ENCODE results near the gene SVOPL. TPM values are rescaled to one million over a fixed set of nuclear protein-coding genes. Genes with fewer than 3 reads are reported as not detected.

The SVOPL gene
- total and polyA plus RNA-seq, 3 experiments from 2014 or later: not detected

DNA sequence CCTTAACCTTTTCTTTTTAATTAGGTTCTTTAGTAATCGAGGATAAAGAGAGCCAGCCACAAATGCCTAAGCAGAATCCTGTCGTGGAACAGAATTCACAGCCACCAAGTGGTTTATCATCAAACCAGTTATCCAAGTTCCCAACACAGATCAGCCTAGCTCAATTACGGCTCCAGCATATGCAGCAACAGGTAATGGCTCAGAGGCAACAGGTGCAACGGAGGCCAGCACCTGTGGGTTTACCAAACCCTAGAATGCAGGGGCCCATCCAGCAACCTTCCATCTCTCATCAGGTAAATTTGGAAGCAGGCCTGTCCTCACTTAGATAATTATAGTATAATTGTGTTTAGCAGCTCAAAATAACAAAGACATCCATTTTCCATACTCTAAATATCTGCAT, 146.5 kb downstream of the SVOPL start:
- peaks cover 13% of the 10 kb centered on the region for H3K9me3 ChIP-seq (ENCODE audit: low read length)
- H3K4me3 Mint-ChIP-seq: no peak overlapping the region
- H3K9me3 Mint-ChIP-seq: peaks cover 36 to 66% (median 46%) of the 10 kb centered on the region in 5 donors
- ChIA-PET POLR2A (no interaction called here), CTCF (no interaction called here)
- no peaks in the 10 kb centered on the region for H3K27me3 ChIP-seq (ENCODE audit: insufficient read depth, low read length, poor library complexity, severe bottlenecking)
- no peaks in the 10 kb centered on the region for H3K4me1 ChIP-seq (ENCODE audit: insufficient read depth, low read length)
- no peak overlapping the region for H3K27ac Mint-ChIP-seq
- H3K36me3 Mint-ChIP-seq: peaks cover 71 to 98% (median 95%) of the 10 kb centered on the region in 3 donors
- H3K4me1 Mint-ChIP-seq: no peaks in the 10 kb centered on the region
- H3K36me3 ChIP-seq (ENCODE audit: insufficient read depth, low read length): peaks cover 65% of the 10 kb centered on the region
- H3K27ac ChIP-seq (ENCODE audit: low read depth, low read length): no peak overlapping the region
- no peak for DNase-seq
- no peak overlapping the region for H3K4me3 ChIP-seq (ENCODE audit: low read length)
- no peaks in the 10 kb centered on the region for H3K27me3 Mint-ChIP-seq

DNA sequence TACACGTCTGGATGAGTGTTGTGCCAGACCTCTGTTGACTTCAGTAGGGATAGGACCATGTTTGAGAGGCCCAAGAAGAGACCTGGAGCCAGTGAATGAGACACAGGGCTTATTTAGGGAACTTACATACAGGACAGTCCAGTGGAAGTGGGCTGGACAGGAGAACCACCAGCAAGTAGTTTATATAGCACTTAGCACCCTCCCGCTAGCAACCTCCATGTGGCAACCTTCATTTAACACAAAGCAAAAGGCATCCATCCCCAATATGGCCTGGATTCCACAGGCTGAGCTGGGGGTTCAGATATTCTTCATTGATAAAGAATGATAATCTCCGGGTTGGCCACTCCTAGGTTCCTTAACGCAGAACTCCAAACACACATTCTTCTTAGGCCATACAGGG, 147.4 kb downstream of the SVOPL start:
- peaks cover 70 to 97% (median 95%) of the 10 kb centered on the region in 3 donors for H3K36me3 Mint-ChIP-seq
- Histone ChIP-seq H3K9me3 (ENCODE audit: low read length) (peaks cover 13% of the 10 kb centered on the region), H3K27ac (ENCODE audit: low read depth, low read length) (no peak overlapping the region), H3K36me3 (ENCODE audit: insufficient read depth, low read length) (peaks cover 64% of the 10 kb centered on the region), H3K27me3 (ENCODE audit: insufficient read depth, low read length, poor library complexity, severe bottlenecking) (no peaks in the 10 kb centered on the region), H3K4me3 (ENCODE audit: low read length) (no peak overlapping the region), H3K4me1 (ENCODE audit: insufficient read depth, low read length) (no peaks in the 10 kb centered on the region)
- no peaks in the 10 kb centered on the region for H3K27me3 Mint-ChIP-seq
- no peaks in the 10 kb centered on the region for H3K4me1 Mint-ChIP-seq
- CTCF ChIA-PET: no interaction called here
- peaks cover 34 to 59% (median 42%) of the 10 kb centered on the region in 5 donors for H3K9me3 Mint-ChIP-seq
- H3K27ac Mint-ChIP-seq: no peak overlapping the region
- H3K4me3 Mint-ChIP-seq: no peak overlapping the region
- no peak for DNase-seq
- POLR2A ChIA-PET: no interaction called here

DNA sequence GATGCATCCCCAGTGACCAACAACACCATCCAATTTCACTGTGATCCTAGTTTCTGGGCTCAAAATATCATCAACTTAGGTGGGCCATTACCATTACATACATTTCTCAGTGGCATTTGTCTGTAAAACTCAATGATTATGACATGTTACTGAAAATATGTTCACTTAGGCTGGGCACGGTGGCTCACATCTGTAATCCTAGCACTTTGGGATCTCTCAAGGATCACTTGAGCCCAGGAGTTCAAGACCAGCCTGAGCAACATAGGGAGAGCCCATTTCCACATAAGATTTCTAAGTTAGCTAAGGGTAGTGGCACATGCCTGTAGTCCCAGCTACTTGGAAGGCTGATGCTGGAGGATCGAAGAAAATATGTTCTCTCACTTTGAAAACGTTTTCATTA, 150.1 kb downstream of the SVOPL start:
- no peaks in the 10 kb centered on the region for H3K4me1 ChIP-seq (ENCODE audit: insufficient read depth, low read length)
- H3K36me3 ChIP-seq (ENCODE audit: insufficient read depth, low read length): peaks cover 43% of the 10 kb centered on the region
- Mint-ChIP-seq H3K27me3 (no peaks in the 10 kb centered on the region), H3K4me3 (no peak overlapping the region), H3K36me3 (peaks cover 66 to 88% (median 87%) of the 10 kb centered on the region in 3 donors), H3K27ac (no peak overlapping the region), H3K4me1 (no peaks in the 10 kb centered on the region), H3K9me3 (peaks cover 12 to 36% (median 16%) of the 10 kb centered on the region in 5 donors)
- CTCF ChIA-PET: no interaction called here
- H3K4me3 ChIP-seq (ENCODE audit: low read length): no peak overlapping the region
- H3K27ac ChIP-seq (ENCODE audit: low read depth, low read length): no peak overlapping the region
- POLR2A ChIA-PET: no interaction called here
- H3K27me3 ChIP-seq (ENCODE audit: insufficient read depth, low read length, poor library complexity, severe bottlenecking): no peaks in the 10 kb centered on the region
- DNase-seq: no peak
- H3K9me3 ChIP-seq (ENCODE audit: low read length): no peaks in the 10 kb centered on the region

DNA sequence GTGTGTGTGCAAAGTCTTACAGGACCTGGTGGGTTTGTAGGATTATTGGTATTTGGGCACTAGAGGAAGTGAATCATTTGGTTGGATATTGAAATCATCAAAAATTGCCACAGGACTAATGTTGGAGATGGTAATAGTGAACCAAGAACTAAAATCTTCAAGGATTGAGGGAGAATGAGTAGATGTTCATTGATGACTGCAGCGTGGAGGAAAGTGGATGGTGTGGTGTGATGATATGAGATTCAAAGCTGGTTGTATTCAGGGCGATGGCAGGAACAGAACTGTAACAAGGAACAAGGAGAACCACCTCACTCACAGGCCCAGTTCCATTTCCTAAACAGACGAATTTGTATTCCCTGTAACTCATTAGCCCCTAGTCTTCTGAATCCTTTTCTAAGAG, 150.8 kb downstream of the SVOPL start:
- ChIA-PET POLR2A (no interaction called here), CTCF (no interaction called here)
- H3K9me3 ChIP-seq (ENCODE audit: low read length): no peaks in the 10 kb centered on the region
- no peak overlapping the region for H3K27ac ChIP-seq (ENCODE audit: low read depth, low read length)
- Mint-ChIP-seq H3K9me3 (peaks cover 8 to 33% (median 13%) of the 10 kb centered on the region in 5 donors), H3K27ac (no peak overlapping the region), H3K36me3 (peaks cover 68 to 89% (median 87%) of the 10 kb centered on the region in 3 donors), H3K27me3 (no peaks in the 10 kb centered on the region), H3K4me1 (no peaks in the 10 kb centered on the region), H3K4me3 (no peak overlapping the region)
- H3K4me3 ChIP-seq (ENCODE audit: low read length): no peak overlapping the region
- no peaks in the 10 kb centered on the region for H3K4me1 ChIP-seq (ENCODE audit: insufficient read depth, low read length)
- H3K27me3 ChIP-seq (ENCODE audit: insufficient read depth, low read length, poor library complexity, severe bottlenecking): no peaks in the 10 kb centered on the region
- peaks cover 39% of the 10 kb centered on the region for H3K36me3 ChIP-seq (ENCODE audit: insufficient read depth, low read length)
- no peak for DNase-seq

DNA sequence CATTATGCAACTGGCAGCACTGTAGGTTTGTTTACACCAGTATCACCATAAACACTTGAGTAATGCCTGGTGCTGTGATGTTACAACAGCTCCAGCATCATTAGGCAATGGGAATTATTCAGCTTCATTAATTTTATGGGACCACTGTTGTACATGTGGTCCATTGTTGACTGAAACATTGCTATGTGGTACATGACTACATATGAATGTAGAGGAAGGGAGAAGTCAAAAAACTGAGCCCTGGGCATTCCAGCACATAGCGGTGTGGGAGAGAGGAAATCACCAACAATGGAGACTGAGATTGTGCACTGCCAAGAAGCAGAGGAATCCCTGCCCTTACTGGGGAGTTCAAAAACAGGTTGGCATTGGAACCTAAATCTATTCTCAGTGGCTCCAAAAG, 152.1 kb downstream of the SVOPL start:
- Histone ChIP-seq H3K36me3 (ENCODE audit: insufficient read depth, low read length) (peaks cover 38% of the 10 kb centered on the region), H3K9me3 (ENCODE audit: low read length) (no peaks in the 10 kb centered on the region), H3K4me1 (ENCODE audit: insufficient read depth, low read length) (no peaks in the 10 kb centered on the region), H3K27ac (ENCODE audit: low read depth, low read length) (no peak overlapping the region), H3K4me3 (ENCODE audit: low read length) (no peak overlapping the region), H3K27me3 (ENCODE audit: insufficient read depth, low read length, poor library complexity, severe bottlenecking) (no peaks in the 10 kb centered on the region)
- Mint-ChIP-seq H3K4me1 (no peaks in the 10 kb centered on the region), H3K9me3 (peaks cover 3 to 27% (median 5%) of the 10 kb centered on the region in 5 donors), H3K27me3 (no peaks in the 10 kb centered on the region), H3K36me3 (peaks cover 66 to 90% (median 88%) of the 10 kb centered on the region in 3 donors), H3K4me3 (no peak overlapping the region), H3K27ac (no peak overlapping the region)
- DNase-seq: no peak
- CTCF ChIA-PET: no interaction called here
- POLR2A ChIA-PET: no interaction called here

DNA sequence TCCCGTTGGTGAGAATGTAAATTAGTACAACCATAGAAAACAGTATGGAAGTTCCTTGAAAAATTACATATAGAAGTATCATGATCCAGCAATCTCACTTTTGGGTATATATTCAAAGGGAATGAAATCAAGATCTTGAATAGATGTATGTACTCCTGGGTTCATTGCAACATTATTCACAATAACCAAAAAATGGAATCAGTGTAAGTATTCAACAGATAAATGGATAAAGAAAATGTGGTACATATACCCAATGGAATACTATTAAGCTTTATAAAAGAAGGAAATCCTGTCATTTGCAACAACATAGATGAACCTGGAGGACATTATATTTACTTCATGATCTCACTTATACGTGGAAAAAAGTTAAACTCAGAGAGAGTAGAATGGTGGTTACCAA, 154.3 kb downstream of the SVOPL start:
- Histone ChIP-seq H3K27me3 (ENCODE audit: insufficient read depth, low read length, poor library complexity, severe bottlenecking) (no peaks in the 10 kb centered on the region), H3K36me3 (ENCODE audit: insufficient read depth, low read length) (peaks cover 21% of the 10 kb centered on the region), H3K9me3 (ENCODE audit: low read length) (no peaks in the 10 kb centered on the region), H3K4me3 (ENCODE audit: low read length) (no peak overlapping the region), H3K27ac (ENCODE audit: low read depth, low read length) (no peak overlapping the region), H3K4me1 (ENCODE audit: insufficient read depth, low read length) (no peaks in the 10 kb centered on the region)
- Mint-ChIP-seq H3K27me3 (no peaks in the 10 kb centered on the region), H3K4me3 (no peak overlapping the region), H3K27ac (peak overlapping the region in 1 of 8 donors; percentile 1), H3K4me1 (peaks cover 5 to 7% (median 6%) of the 10 kb centered on the region in 3 donors), H3K36me3 (peaks cover 62 to 83% (median 74%) of the 10 kb centered on the region in 3 donors), H3K9me3 (peaks cover 0 to 11% (median 4%) of the 10 kb centered on the region in 5 donors)
- ChIA-PET CTCF (no interaction called here), POLR2A (no interaction called here)
- no peak for DNase-seq

DNA sequence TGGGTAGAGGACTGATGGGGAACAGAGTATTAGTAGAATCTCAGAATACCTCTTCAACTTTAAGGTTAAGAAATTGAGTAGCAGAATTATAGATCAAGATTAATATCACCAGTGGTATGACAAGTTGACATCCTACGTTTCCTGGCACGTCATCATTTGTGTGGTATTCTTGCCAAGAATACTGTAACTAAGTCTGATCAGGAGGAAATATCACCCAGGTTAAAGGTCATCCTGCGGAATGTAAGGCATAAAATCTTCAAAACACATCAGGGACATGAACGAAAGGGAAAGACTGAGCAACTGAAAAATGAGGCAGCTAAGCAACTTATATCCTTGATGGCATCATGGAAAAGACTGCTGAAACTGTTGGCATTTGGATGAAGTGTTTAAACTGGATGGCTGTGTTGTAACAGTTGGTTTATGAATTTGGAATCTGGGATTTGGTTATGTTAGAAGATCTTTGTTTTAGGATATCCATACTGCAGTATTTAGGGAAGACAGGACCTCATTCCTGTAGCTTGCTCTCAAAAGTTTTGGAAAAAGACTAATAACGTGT, 155.0 kb downstream of the SVOPL start:
- H3K4me3 Mint-ChIP-seq: no peak overlapping the region
- H3K4me1 Mint-ChIP-seq: peaks cover 5 to 14% (median 13%) of the 10 kb centered on the region in 3 donors
- Histone ChIP-seq H3K36me3 (ENCODE audit: insufficient read depth, low read length) (peaks cover 17% of the 10 kb centered on the region), H3K27me3 (ENCODE audit: insufficient read depth, low read length, poor library complexity, severe bottlenecking) (no peaks in the 10 kb centered on the region), H3K4me3 (ENCODE audit: low read length) (no peak overlapping the region), H3K27ac (ENCODE audit: low read depth, low read length) (no peak overlapping the region), H3K4me1 (ENCODE audit: insufficient read depth, low read length) (no peaks in the 10 kb centered on the region), H3K9me3 (ENCODE audit: low read length) (no peaks in the 10 kb centered on the region)
- DNase-seq: no peak
- no peaks in the 10 kb centered on the region for H3K27me3 Mint-ChIP-seq
- CTCF ChIA-PET: no interaction called here
- POLR2A ChIA-PET: no interaction called here
- peaks cover 61 to 82% (median 72%) of the 10 kb centered on the region in 3 donors for H3K36me3 Mint-ChIP-seq
- no peak overlapping the region for H3K27ac Mint-ChIP-seq
- H3K9me3 Mint-ChIP-seq: peaks cover 0 to 11% (median 3%) of the 10 kb centered on the region in 5 donors

DNA sequence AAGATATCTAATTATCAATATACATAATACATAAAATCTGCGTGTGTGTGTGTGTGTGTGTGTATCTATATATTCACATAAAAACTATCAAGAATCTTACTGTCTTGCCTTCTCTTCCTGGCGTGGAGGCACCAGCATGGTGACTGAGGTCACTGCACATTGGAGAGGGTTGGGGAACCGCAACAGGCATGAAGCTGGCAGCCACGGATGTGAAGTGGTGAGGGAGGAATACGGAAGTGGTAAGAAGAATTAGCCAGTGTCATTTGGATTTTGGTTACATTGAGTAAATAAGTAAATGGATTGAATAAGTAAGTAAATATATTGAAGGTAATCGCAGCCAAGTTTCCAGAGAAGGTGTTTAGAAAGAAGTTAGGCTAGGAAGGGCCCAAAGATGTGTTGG, 156.0 kb downstream of the SVOPL start:
- DNase-seq: no peak
- Mint-ChIP-seq H3K4me3 (no peak overlapping the region), H3K36me3 (peaks cover 60 to 80% (median 69%) of the 10 kb centered on the region in 3 donors), H3K4me1 (peaks cover 7 to 19% (median 15%) of the 10 kb centered on the region in 3 donors), H3K27ac (no peak overlapping the region), H3K27me3 (no peaks in the 10 kb centered on the region), H3K9me3 (peaks cover 0 to 11% (median 1%) of the 10 kb centered on the region in 5 donors)
- Histone ChIP-seq H3K9me3 (ENCODE audit: low read length) (no peaks in the 10 kb centered on the region), H3K4me1 (ENCODE audit: insufficient read depth, low read length) (no peaks in the 10 kb centered on the region), H3K27ac (ENCODE audit: low read depth, low read length) (no peak overlapping the region), H3K4me3 (ENCODE audit: low read length) (no peak overlapping the region), H3K27me3 (ENCODE audit: insufficient read depth, low read length, poor library complexity, severe bottlenecking) (no peaks in the 10 kb centered on the region), H3K36me3 (ENCODE audit: insufficient read depth, low read length) (peaks cover 14% of the 10 kb centered on the region)
- ChIA-PET POLR2A (no interaction called here), CTCF (no interaction called here)

Data from CD8-positive, alpha-beta memory T cell (primary cell).